ENCODE measurements around the gene PLEKHA1.

- no peak for TF ChIP-seq POLR2A (IDR thresholded peaks at IDR 0.05; ENCODE audit: low read depth, low read length)
- TF ChIP-seq MYC (IDR thresholded peaks at IDR 0.05; ENCODE audit: low read depth, low read length) = no peak
These were observed 38.8 kb downstream of the PLEKHA1 start for GRCh38 chr10:122413327-122413726.
